ENCODE results near the gene PHKG2.
"Not testable (repeated sequence)": the region's sequence is repeated elsewhere in the genome, so short reads cannot be mapped to it uniquely, and the experiment has no call there.

The PHKG2 gene, protein sequence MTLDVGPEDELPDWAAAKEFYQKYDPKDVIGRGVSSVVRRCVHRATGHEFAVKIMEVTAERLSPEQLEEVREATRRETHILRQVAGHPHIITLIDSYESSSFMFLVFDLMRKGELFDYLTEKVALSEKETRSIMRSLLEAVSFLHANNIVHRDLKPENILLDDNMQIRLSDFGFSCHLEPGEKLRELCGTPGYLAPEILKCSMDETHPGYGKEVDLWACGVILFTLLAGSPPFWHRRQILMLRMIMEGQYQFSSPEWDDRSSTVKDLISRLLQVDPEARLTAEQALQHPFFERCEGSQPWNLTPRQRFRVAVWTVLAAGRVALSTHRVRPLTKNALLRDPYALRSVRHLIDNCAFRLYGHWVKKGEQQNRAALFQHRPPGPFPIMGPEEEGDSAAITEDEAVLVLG

DNA sequence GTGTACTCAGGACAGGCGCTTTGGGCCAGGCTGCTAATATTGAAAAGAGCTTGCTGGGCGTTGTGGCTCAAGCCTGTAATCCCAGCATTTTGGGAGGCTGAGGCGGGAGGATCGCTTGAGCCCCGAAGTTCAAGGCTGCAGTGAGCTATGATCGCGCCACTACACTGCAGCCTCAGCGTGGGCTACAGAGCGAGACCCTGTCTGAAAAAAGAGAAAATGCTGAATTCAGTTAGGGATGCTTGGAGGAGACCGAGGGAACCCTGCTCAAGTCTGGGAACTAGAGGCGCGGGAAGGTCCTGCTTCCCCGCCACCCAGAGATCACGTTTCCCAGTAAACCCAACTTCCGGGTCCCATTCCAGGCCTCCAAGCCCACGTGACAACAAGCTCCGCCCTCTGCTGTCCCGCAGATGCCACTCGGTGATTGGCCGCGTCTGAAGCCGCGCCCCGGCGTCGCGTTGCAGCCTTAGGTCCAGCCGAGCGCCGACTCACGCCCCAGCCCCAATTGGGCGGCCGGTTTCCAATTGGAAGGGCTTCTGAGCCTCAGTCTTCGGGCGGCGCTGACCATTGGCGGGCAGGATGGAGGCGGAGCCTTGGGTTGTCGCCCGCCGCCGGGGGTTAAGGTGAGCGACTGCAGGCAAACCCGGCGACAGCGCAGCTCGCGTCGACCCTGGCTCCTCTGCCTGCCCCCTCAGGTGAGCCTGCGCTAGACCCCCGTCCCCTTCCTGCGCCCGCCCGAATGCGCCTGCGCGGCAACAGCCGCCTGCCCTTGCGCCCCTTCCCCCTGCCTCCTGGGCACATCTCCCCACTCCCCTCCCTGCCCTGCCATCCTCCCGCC, at the start of gene PHKG2:
Gene PHKG2, plus strand, starts transcription at position 627 of the 835 bp plus-strand sequence. CDS start 396 bp downstream, outside the sequence.
- DNase-seq, result peak; percentile 61

DNA sequence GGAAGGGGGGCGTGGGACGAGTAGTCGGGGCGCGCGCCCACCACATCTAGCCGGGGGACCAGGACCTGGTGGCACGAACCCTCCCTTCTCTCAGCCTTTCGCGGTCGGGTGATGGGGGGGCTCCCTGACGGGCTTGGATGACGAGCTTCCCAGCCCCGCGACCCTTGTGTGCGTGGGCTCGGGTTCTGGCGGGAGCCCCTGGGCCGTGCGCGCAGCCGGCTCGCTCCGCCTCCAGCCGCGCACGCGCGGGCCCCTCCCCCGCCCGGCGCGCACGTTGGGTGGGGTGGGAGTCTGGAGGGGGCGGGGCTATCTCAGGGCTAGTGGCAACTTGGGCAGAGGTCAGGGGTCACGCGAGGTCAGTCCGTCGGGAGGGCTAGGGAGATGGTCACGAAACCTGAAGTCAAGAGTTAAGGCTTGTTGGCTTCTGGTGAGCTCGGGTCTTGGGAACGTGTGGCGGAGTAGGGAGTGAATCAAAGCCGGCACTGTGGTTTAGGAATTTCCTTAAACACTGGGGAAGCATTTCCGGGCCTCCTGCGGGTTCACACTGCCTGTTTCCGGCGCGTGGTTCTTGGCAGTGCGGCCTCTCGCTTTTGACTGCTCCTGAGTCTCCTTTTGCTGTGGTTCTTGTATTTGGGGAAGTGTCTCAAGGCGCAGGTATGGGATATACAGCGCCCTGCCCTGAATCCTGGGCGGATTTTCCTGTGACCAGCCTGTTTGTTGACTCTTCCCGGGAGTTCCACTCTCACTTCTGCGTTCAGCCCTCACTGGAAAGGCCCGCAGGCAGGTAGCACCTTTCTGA, 49.2 kb upstream of the PHKG2 start, which contains the start of gene SRCAP:
Gene SRCAP, plus strand, starts transcription at position 356 of the 799 bp plus-strand sequence. CDS start 1,654 bp downstream, outside the sequence.
- DNase-seq, result peak; percentile 65

DNA sequence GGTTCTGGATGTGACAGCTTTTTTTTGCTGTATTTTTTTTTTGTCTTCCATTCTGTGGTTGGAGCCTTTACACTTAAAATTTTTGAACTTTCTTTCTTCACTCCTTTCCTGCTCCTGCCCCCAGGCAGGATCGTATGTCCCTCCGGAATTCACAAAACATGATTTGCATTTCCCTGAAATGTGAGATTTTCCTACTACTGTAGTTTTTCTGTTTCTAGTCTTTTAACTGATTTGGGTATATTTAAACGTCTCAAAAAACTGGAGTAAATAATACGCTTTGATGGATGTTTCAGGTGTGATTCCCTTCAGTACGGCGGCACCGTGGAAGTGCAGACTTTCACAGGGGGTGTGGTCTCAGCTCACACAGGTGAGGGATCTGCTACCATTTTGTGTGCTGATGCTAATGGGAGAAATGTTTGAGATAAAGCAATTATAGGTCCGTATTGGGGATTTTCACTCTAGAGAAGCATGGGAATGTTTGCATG, 48.6 kb upstream of the PHKG2 start:
- DNase-seq, result no peak

DNA sequence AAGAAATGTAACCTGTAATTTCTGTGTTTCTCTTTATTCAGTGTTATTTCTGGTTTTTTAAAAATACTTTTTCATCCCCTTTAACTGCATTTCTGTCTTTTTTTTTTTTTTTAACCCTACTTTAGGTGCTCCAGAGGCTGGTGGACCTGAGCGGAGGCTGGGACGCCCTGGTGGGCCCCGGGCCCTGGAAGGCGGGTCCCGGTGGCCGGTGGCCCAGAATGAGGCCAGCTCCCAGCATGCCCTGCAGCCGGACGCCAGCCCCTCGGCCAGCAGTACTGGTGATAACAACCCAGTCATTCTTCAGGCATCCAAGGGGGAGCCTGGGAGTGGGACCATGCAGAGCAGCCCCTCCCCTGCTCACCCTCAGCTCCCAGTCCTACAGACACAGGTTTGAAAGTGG, 47.7 kb upstream of the PHKG2 start:
- no peak for DNase-seq

DNA sequence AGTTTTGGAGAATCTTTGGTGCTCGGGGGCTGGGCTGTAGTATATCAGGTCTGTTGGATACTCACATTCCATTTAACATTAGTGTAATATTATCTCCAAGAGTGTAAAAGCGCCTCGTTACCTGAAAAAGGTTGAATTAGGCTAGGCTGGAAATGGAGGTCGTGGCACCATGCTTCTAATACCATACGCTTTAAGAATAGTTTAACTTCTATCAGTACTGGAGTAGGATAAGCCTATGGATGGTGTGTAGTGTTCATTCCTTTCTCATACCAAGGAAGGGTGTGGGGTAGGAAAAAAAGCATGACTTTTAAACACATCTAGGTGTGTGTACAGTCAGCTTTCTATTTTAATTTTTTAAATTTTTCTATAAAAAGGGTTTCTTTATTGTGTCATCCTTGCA, 47.3 kb upstream of the PHKG2 start:
- no peak for DNase-seq

DNA sequence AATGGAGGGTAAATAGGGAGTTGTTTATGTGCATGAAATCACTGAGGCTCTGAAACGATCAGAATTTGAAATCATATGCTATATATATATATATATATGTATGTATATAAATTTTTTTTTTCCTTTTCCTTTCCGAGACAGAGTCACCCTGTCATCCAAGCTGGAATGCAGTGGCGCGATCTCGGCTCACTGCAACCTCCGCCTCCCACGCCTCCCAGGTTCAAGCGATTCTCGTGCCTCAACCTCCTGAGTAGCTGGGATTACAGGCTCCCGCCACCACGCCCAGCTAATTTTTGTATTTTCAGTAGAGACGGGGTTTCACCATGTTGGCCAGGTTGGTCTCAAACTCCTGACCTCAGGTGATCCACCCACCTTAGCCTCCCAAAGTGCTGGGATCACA, 45.2 kb upstream of the PHKG2 start:
- not testable (repeated sequence) for DNase-seq

DNA sequence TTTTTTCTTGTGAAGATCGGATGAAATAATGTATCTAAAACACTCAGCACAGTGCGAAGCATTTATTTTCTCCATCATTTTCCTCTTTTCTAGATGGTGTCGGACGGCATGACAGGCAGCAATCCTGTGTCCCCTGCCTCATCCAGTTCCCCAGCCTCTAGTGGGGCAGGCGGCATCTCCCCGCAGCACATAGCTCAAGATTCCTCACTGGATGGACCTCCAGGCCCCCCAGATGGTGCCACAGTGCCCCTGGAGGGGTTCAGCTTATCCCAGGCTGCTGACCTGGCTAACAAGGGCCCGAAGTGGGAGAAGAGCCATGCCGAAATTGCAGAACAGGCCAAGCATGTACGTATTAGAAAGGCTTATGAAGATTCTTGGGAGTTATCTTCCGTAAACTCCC, 44.3 kb upstream of the PHKG2 start:
- DNase-seq, result no peak

DNA sequence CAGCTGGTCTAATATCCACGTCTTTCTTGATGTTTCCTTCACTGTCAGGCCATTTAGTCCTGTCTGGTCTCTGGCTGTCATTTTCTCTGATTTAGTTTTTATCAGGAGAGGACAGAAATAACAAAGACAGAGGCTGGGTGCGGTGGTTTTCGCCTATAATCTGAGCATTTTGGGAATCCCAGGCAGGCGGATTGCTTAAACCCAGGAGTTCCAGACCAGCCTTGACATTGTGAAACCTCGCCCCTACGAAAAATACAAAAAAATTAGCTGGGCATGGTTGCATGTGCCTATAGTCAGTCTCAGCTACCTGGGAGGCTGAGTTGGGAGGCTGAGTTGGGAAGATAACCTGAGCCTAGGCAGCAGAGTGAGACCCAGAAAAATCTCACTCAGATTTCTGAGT, 42.2 kb upstream of the PHKG2 start:
- no peak for DNase-seq

DNA sequence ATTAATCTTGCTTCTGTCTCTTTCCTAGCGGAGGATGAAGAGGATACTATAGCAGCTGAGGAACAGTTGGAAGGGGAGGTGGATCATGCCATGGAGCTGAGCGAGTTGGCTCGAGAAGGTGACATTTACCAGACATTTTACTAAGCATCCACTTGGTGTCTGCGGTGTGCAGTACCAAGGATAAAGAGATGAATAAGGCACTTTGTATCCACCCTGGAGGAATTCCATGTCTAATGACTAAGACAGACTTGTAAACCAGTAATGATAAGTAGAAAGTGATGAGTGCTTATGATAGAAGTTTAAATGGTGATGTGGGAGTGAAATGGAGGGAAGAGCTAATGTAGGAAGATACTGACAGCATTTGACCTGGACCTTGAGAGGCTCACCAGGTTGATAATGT, 37.3 kb upstream of the PHKG2 start:
- no peak for DNase-seq

DNA sequence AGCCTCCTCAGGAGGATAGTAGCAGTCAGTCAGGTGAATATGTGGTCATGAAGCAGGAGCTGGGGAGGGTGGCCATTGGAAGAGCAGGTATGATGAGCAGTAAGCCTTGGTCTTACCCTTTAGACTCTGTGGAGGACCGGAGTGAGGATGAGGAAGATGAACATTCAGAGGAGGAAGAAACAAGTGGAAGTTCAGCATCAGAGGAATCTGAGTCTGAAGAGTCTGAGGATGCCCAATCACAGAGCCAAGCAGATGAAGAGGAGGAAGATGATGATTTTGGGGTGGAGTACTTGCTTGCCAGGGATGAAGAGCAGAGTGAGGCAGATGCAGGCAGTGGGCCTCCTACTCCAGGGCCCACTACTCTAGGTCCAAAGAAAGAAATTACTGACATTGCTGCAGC, 36.5 kb upstream of the PHKG2 start:
- DNase-seq, result no peak

DNA sequence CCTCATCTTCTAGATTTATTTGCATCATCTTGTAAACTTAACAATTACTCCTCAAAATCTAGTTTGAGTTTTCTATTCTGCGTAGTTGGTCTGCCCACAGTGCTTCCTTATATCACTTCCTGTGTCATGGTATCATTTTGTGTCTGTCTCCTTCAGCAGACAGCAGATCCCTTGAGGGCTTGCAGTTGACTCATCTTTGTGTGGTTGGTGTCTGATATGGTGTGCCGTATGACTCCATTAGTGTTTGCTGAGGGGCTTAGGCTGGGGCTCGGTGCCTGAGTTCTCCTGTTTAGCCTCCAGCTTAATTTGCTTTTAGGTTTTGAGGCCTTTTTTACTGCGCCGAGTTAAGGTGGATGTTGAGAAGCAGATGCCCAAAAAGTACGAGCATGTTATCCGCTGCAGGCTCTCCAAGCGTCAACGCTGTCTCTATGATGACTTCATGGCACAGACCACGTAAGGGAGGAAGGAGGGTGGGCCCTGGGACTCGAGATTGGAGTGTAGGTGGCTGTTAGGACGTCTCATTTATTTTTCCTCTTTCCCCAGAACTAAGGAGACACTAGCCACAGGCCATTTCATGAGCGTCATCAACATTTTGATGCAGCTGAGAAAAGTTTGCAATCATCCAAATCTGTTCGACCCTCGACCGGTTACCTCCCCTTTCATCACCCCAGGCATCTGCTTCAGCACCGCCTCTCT, 32.3 kb upstream of the PHKG2 start:
- DNase-seq, result no peak

DNA sequence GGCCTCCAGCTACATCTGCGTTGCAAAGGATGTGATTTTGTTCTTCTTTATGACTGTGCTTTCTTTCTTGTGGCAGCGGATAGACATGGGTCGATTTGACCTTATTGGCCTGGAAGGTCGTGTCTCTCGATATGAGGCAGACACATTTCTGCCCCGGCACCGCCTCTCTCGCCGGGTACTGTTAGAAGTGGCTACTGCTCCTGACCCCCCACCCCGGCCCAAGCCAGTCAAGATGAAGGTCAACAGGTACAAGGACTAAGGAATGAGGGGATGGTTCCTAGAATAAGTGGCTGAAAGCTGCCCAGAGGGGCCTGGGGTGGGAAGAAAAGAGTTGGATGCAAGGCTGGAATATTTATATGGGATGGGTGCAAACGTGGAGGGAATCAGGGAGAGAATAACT, 28.1 kb upstream of the PHKG2 start:
- no peak for DNase-seq

DNA sequence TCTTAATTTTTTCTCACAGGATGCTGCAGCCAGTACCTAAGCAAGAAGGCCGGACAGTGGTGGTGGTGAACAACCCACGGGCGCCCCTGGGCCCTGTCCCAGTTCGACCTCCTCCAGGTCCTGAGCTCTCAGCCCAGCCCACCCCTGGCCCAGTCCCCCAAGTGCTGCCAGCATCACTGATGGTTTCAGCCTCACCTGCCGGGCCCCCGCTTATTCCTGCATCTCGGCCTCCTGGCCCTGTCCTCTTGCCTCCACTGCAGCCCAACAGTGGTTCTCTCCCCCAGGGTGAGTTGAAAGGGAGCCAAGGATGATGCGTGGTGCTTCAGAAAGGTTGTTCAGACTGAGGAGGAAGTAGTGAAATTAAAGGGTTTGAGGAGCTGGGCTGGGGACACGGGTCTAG, 27.5 kb upstream of the PHKG2 start:
- no peak for DNase-seq

DNA sequence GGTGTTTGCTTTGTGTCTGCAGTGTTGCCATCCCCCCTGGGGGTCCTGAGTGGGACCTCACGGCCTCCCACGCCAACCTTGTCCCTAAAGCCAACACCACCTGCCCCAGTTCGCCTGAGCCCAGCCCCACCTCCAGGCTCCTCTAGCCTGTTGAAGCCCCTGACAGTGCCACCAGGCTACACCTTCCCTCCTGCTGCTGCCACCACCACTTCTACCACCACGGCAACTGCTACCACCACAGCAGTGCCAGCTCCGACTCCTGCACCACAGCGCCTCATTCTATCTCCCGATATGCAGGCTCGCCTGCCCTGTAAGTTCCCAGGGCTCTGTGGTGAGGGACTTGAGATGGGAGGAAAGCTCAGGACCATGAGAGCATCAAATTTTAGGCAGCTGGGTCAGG, 27.1 kb upstream of the PHKG2 start:
- DNase-seq, result no peak

DNA sequence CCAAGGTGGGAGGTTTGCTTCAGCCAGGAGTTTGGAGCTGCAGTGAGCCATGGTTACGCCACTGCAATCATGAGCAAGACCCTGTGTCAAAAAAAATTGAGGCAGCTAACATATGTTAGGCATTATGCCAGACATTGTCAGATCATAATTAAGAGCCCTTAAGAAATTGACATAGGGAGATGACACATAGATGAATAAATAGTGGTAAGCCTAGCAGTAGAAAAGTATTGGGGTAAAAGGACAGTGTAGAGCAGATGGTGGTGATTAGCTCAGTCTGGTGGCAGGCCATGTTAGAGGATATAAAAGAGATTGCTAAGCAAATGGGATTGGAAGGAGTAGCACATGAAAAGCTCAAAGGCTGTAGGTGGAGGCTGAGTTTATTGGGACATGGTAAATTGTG, 26.6 kb upstream of the PHKG2 start:
- DNase-seq, result no peak

DNA sequence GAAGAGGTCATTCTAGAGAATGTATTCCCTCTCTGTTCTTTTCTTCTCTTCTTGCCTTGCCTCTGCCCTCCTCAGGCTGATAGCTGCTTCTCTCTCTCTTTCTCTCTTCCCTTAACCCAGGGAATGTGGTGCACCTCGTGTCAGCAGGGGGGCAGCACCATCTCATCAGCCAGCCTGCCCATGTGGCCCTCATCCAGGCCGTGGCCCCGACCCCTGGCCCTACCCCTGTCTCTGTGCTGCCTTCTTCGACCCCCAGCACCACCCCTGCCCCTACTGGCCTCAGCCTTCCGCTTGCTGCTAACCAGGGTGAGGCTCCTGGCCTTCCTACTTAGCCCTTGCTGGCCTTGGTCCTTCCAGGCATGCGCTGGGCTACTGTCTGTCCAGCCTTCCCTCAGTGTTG, 25.8 kb upstream of the PHKG2 start:
- DNase-seq, result no peak

DNA sequence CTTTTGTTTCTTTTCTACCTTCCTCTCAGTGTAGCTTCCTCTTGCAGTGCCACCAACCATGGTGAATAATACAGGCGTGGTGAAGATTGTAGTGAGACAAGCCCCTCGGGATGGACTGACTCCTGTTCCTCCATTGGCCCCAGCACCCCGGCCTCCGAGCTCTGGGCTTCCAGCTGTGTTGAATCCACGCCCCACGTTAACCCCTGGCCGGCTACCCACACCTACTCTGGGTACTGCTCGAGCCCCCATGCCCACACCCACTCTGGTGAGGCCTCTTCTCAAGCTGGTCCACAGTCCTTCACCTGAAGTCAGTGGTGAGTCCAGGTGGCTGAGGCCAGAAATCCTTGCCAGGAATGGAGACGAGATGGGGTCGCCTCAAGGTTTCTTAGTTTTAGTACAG, 25.3 kb upstream of the PHKG2 start:
- no peak for DNase-seq

DNA sequence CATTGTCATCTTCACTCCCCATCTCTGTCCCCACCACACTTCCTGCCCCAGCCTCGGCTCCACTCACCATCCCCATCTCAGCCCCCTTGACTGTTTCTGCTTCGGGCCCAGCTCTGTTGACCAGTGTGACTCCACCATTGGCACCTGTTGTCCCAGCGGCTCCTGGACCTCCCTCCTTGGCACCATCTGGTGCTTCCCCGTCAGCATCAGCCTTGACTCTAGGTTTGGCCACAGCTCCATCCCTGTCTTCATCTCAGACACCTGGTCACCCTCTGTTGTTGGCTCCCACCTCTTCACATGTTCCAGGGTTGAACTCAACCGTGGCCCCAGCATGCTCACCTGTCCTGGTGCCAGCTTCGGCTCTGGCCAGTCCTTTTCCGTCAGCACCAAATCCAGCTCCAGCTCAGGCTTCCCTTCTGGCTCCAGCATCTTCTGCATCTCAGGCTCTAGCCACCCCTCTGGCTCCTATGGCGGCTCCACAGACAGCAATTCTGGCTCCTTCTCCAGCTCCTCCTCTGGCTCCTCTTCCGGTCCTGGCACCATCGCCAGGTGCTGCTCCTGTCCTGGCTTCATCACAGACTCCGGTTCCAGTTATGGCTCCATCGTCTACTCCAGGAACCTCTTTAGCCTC, 24.4 kb upstream of the PHKG2 start:
- no peak for DNase-seq

DNA sequence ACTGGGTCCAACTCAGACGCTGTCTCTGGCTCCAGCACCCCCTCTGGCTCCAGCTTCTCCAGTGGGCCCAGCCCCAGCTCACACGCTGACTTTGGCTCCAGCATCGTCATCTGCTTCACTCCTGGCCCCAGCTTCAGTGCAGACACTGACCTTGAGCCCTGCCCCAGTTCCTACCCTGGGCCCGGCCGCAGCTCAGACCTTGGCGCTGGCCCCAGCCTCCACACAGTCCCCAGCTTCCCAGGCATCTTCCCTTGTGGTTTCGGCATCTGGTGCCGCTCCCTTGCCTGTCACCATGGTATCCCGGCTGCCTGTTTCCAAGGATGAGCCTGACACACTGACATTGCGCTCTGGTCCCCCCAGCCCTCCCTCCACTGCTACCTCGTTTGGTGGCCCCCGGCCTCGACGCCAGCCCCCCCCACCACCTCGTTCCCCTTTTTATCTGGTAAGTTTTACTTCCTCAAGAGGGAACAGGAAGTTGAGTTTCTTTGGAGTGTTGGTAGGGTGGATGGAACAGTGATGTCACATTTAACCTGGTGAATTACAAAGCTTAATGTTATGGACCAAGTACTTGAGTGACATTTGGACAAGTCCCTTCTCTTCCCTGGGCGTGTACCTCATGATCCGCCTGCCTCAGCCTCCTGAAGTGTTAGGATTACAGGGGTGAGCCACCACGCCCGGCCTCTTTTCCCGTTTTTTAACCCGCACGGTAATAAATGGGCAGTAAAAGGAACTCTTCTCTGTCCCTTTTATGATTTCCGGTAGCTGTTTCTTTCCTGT, 23.4 kb upstream of the PHKG2 start:
- no peak for DNase-seq

DNA sequence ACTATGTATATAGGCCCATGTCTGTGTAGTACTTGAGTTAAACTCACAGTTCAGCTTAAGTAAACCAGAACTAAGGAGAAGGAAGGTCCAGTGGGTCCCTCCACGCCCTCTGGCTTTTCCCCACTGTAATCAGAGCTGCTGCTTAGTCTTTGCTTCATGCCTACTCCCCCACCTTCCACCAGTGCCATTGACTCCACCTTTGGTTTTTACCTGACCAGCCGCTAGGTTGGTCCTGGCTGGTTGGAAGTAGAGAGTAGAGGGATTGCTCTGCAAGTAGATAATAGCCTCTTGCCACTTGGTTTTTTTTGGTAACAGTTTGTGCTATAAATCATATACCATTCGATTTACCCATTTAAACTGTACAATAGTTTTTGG, 22.8 kb upstream of the PHKG2 start:
- no peak for DNase-seq

DNA sequence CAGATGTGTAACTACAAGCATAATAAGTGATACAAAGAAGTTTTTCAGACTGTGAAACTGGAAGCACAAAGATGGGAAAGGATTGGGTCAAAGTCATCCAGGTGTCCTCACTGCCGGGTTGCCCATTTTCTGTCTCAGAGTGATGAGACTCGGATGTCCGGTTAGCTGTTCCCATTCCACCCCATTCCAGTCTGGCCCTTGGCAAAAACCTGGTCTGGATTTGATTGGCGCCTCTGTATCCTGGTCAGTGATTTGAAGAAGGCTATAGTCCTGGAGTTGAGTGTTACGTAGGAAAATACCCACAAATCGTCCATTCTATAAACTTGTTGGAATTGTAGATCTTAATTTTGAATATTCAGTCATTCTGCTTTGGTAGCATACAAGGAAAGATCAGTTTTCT, 19.9 kb upstream of the PHKG2 start:
- DNase-seq, result no peak

Data from 8988T (cell line).